H1 (cell line): ENCODE data around the gene HS3ST5. TPM values are rescaled to one million over a fixed set of nuclear protein-coding genes. Genes with fewer than 3 reads are reported as not detected.

Source experiments
- CTCF ChIA-PET: fragments of 300-600 bp; sonication (Branson Sonifier 250); formaldehyde crosslinking; loops from one replicate; lab custom pipeline; 2021; ENCODE audit not compliant: partially characterized antibody; lab: Charles Lee
- POLR2A ChIA-PET: fragments of 300-600 bp; sonication (Branson Sonifier 250); formaldehyde crosslinking; loops from one replicate; lab custom pipeline; 2021; ENCODE audit warnings: inconsistent platforms; ENCODE audit not compliant: partially characterized antibody; lab: Charles Lee
- DNase-seq, 2 experiments: peaks; one replicate each; pipeline versions ENCODE4 v3.0.0 to v3.0.0-alpha.2; 2010 to 2022; ENCODE audit warnings: low spot score in 2 of 2, low read depth in 1 of 2, mixed read lengths in 1 of 2
- FAIRE-seq: peaks from 2 replicates; lab custom pipeline; 2011; peaks lifted over from hg19 to GRCh38; lab: Jason Lieb, UNC
- H2AFZ ChIP-seq: 2 replicates; pipeline ENCODE4 v1.8.1; 2012; ENCODE audit warnings: low read length, inconsistent platforms
- H2AK5ac ChIP-seq: 2 replicates; pipeline ENCODE4 v1.6.1; 2013; ENCODE audit warnings: low read depth, low read length
- H2BK120ac ChIP-seq: replicated peaks from 2 replicates; pipeline ENCODE3; 2013; ENCODE audit warnings: low read depth, low read length, inconsistent platforms
- H2BK12ac ChIP-seq: 2 replicates; pipeline ENCODE4 v1.6.1; 2013; ENCODE audit warnings: low read depth, low read length
- H2BK15ac ChIP-seq: 2 replicates; pipeline ENCODE4 v1.6.1; 2013; ENCODE audit warnings: low read length
- H2BK20ac ChIP-seq: 2 replicates; pipeline ENCODE4 v1.6.1; 2013; ENCODE audit warnings: low read length
- H2BK5ac ChIP-seq: 2 replicates; pipeline ENCODE4 v1.6.1; 2013; ENCODE audit warnings: low read depth, low read length
- H3K14ac ChIP-seq: 2 replicates; pipeline ENCODE4 v1.6.1; 2013; ENCODE audit warnings: inconsistent platforms; ENCODE audit not compliant: insufficient read length
- H3K18ac ChIP-seq: 2 replicates; pipeline ENCODE4 v1.6.1; 2013; ENCODE audit warnings: low read length; ENCODE audit errors: extremely low read depth
- H3K23ac ChIP-seq: 2 replicates; pipeline ENCODE4 v1.6.1; 2013; ENCODE audit warnings: inconsistent platforms; ENCODE audit not compliant: insufficient read length
- H3K23me2 ChIP-seq: 2 replicates; pipeline ENCODE4 v1.6.1; 2013; ENCODE audit warnings: low read depth, low read length
- H3K27ac ChIP-seq: 2 replicates; pipeline ENCODE4 v1.6.1; 2011; ENCODE audit warnings: low read depth, low read length, inconsistent platforms
- H3K27me3 ChIP-seq, 4 experiments: replicated peaks in 1 of 4; 1 replicate in 1 of 4; 2 replicates in 3 of 4; pipeline versions ENCODE4 v1.6.1 to v1.8.1; 2011 to 2013; ENCODE audit warnings: low read length in 3 of 4, mild to moderate bottlenecking in 3 of 4, inconsistent platforms in 2 of 4, mixed read lengths in 2 of 4, moderate library complexity in 1 of 4; ENCODE audit not compliant: control insufficient read depth in 3 of 4, insufficient read depth in 3 of 4; ENCODE audit errors: extremely low read depth in 1 of 4
- H3K36me3 ChIP-seq, 4 experiments: 2 replicates each; pipeline versions ENCODE4 v1.6.1 to v1.8.1; 2011 to 2013; ENCODE audit warnings: mild to moderate bottlenecking in 4 of 4, low read length in 3 of 4, moderate library complexity in 2 of 4, control low read depth in 1 of 4, inconsistent platforms in 1 of 4; ENCODE audit not compliant: insufficient read depth in 4 of 4, control insufficient read depth in 2 of 4
- H3K4ac ChIP-seq: replicated peaks from 2 replicates; pipeline ENCODE3; 2013; ENCODE audit warnings: low read length, low read depth, mixed read lengths, inconsistent platforms; ENCODE audit not compliant: insufficient read length
- H3K4me1 ChIP-seq, 4 experiments: replicated peaks in 1 of 4; 1 replicate in 1 of 4; 2 replicates in 3 of 4; pipeline versions ENCODE4 v1.6.1 to v1.8.1; 2011 to 2013; ENCODE audit warnings: low read length in 3 of 4, inconsistent platforms in 2 of 4, mixed read lengths in 1 of 4; ENCODE audit not compliant: insufficient read depth in 4 of 4, control insufficient read depth in 3 of 4
- H3K4me2 ChIP-seq, 2 experiments: 2 replicates each; pipeline versions ENCODE4 v1.6.1 to v1.8.1; 2011 to 2013; ENCODE audit warnings: low read depth in 2 of 2, low read length in 2 of 2, control low read depth in 1 of 2, inconsistent platforms in 1 of 2, mild to moderate bottlenecking in 1 of 2; ENCODE audit not compliant: insufficient read depth in 1 of 2
- H3K4me3 ChIP-seq, 4 experiments: fragments of 200-600, 300-600 bp in 1 of 4; sonication (generic), shearing (Covaris generic), sonication (Bioruptor Twin) in 1 of 4; 2 replicates each; pipeline versions ENCODE4 v1.5.1 to v1.8.1; 2011 to 2016; ENCODE audit warnings: low read length in 4 of 4, low read depth in 3 of 4, control low read depth in 2 of 4, inconsistent platforms in 2 of 4, mild to moderate bottlenecking in 2 of 4, mixed read lengths in 1 of 4, moderate library complexity in 1 of 4; ENCODE audit not compliant: insufficient read depth in 2 of 4; ENCODE audit errors: extremely low read depth in 1 of 4
- H3K56ac ChIP-seq: replicated peaks from 2 replicates; pipeline ENCODE3; 2013; ENCODE audit warnings: low read depth, mild to moderate bottlenecking, mixed read lengths, low read length, inconsistent platforms; ENCODE audit not compliant: insufficient read length
- H3K79me1 ChIP-seq: 2 replicates; pipeline ENCODE4 v1.6.1; 2013; ENCODE audit warnings: low read depth, low read length, control low read depth
- H3K79me2 ChIP-seq, 2 experiments: 2 replicates each; pipeline versions ENCODE4 v1.6.1 to v1.8.1; 2012 to 2013; ENCODE audit warnings: low read length in 2 of 2, mild to moderate bottlenecking in 2 of 2, inconsistent platforms in 1 of 2; ENCODE audit not compliant: insufficient read depth in 2 of 2, control insufficient read depth in 1 of 2
- H3K9ac ChIP-seq, 4 experiments: replicated peaks in 1 of 4; 1 replicate in 1 of 4; 2 replicates in 3 of 4; pipeline versions ENCODE4 v1.6.1 to v1.8.1; 2011 to 2013; ENCODE audit warnings: low read depth in 3 of 4, low read length in 3 of 4, control low read depth in 2 of 4, mild to moderate bottlenecking in 2 of 4, moderate library complexity in 2 of 4, inconsistent platforms in 1 of 4; ENCODE audit errors: extremely low read depth in 1 of 4
- H3K9me3 ChIP-seq, 2 experiments: 2 replicates each; pipeline versions ENCODE4 v1.6.1 to v1.8.1; 2012 to 2013; ENCODE audit warnings: mild to moderate bottlenecking in 2 of 2, moderate library complexity in 2 of 2, control low read depth in 1 of 2, inconsistent platforms in 1 of 2, low read depth in 1 of 2, low read length in 1 of 2, mixed read lengths in 1 of 2; ENCODE audit not compliant: insufficient read depth in 2 of 2
- H4K20me1 ChIP-seq, 2 experiments: replicated peaks in 1 of 2; 2 replicates each; pipeline versions ENCODE3 to v1.8.1; 2011 to 2013; ENCODE audit warnings: inconsistent platforms in 2 of 2, low read length in 2 of 2, mild to moderate bottlenecking in 1 of 2; ENCODE audit not compliant: insufficient read depth in 2 of 2, control insufficient read depth in 1 of 2
- H4K5ac ChIP-seq: 2 replicates; pipeline ENCODE4 v1.6.1; 2013; ENCODE audit warnings: low read length, low read depth, mixed read lengths, inconsistent platforms; ENCODE audit not compliant: insufficient read length
- H4K8ac ChIP-seq: 2 replicates; pipeline ENCODE4 v1.8.0; 2013; ENCODE audit warnings: mild to moderate bottlenecking, moderate library complexity, low read length, inconsistent platforms; ENCODE audit not compliant: insufficient read depth; ENCODE audit errors: extremely low read depth
- H4K91ac ChIP-seq: replicated peaks from 2 replicates; pipeline ENCODE3; 2013; ENCODE audit warnings: low read length, mixed read lengths, inconsistent platforms; ENCODE audit not compliant: insufficient read length
- CBX8 ChIP-seq: fragments of 300-800, 300-1000 bp; sonication (generic); IDR thresholded peaks from 2 replicates; pipeline ENCODE4 v1.7.1; 2016; ENCODE audit warnings: low read depth, low read length, borderline replicate concordance
- KDM5A ChIP-seq: fragments of 200-600 bp; IDR thresholded peaks from 2 replicates; pipeline ENCODE4 v1.7.1; 2012; ENCODE audit warnings: mild to moderate bottlenecking, low read length, inconsistent platforms, mixed read lengths
- POLR2A ChIP-seq, 2 experiments: IDR thresholded peaks; 1 replicate in 1 of 2; 2 replicates in 1 of 2; pipeline ENCODE4 v1.6.1; 2011; ENCODE audit warnings: low read depth in 2 of 2, low read length in 2 of 2, mild to moderate bottlenecking in 2 of 2; ENCODE audit errors: control extremely low read depth in 1 of 2
- POU5F1 ChIP-seq: IDR thresholded peaks from 2 replicates; pipeline ENCODE4 v1.6.1; 2011; ENCODE audit warnings: low read depth, mild to moderate bottlenecking, low read length, moderate library complexity
- SP2 ChIP-seq: IDR thresholded peaks from 2 replicates; pipeline ENCODE4 v1.6.1; 2012; ENCODE audit warnings: mild to moderate bottlenecking, low read length, inconsistent platforms
- USF2 ChIP-seq: IDR thresholded peaks from 2 replicates; pipeline ENCODE4 v1.6.1; 2011; ENCODE audit warnings: low read length, improper control_type of control experiment
- WGBS, 2 experiments: shearing (Covaris generic) in 1 of 2; methylation state at CpG; one replicate each; pipeline versions ENCODE4 v1.1.6 to v1.1.7; 2013 to 2015; ENCODE audit warnings: low lambda C conversion rate in 2 of 2, mixed read lengths in 2 of 2, inconsistent platforms in 1 of 2, low coverage in 1 of 2, missing lambda C conversion rate in 1 of 2; ENCODE audit not compliant: insufficient replicate concordance in 2 of 2, insufficient coverage in 1 of 2, insufficient read length in 1 of 2; ENCODE audit errors: extremely low coverage in 1 of 2, missing lambda C conversion rate in 1 of 2; 5-methylcytosine and 5-hydroxymethylcytosine counted together
- polyA plus RNA-seq, 7 experiments: library from polyadenylated mRNA; depleted of rRNA in 3 of 7; stranded (reverse) in 5 of 7; unstranded in 2 of 7; fragments of >200 nt in 5 of 7; fragments of 200-250 nt in 2 of 7; gene quantifications; 1 replicate in 5 of 7; 2 replicates in 1 of 7; 4 replicates in 1 of 7; pipeline versions ENCODE4 v1.2.1 to v1.2.3, GENCODE V29; 2011 to 2013; ENCODE audit warnings: missing spikeins in 2 of 7, mixed read lengths in 2 of 7
- total RNA-seq: library from RNA; stranded (reverse); fragmentation: NEBNext Ultra II Directional; extraction: Animal tissue kit (Norgen Biotek cat#: 25700); gene quantifications from 2 replicates; pipeline ENCODE4 v1.2.1, GENCODE V29; 2021

The HS3ST5 gene
- total and polyA plus RNA-seq, 2 of the 8 experiments (the other 6 are each of a cell fraction or from before 2014, with no cell fraction given) = 1.2 to 9.9 TPM

GRCh38 chr6:114009192-114009591 lies 333.6 kb downstream of the HS3ST5 start:
- Histone ChIP-seq H3K9me3 (no peaks in the 10 kb centered on the region; a peak in 1 of 4 replicates), H3K14ac (no peak overlapping the region), H4K8ac (no peak overlapping the region), H3K36me3 (no peaks in the 10 kb centered on the region), H3K79me1 (no peaks in the 10 kb centered on the region), H4K5ac (no peak overlapping the region), H2BK120ac (no peak overlapping the region), H2BK12ac (no peak overlapping the region), H3K23me2 (no peaks in the 10 kb centered on the region; the same call in 1 of the 2 replicates), H3K9ac (no peak overlapping the region), H2AFZ (no peak overlapping the region), H2BK15ac (no peak overlapping the region), H4K91ac (no peak overlapping the region), H2BK20ac (no peak overlapping the region)
- CTCF ChIA-PET = no interaction called here
- 2% methylated on average over 2 of the region's 2 CpGs; no CpG with 5 or more reads in 1 of the 2 experiments for WGBS, 2 experiments
- TF ChIP-seq KDM5A (no peak), POLR2A (IDR thresholded peaks at IDR 0.05; ENCODE audit: control extremely low read depth in 1 of 2, low read depth in 2 of 2, low read length in 2 of 2) (no peak), SP2 (no peak), CBX8 (no peak), POU5F1 (peak; percentile 67; the same call in 1 of the 2 replicates), USF2 (no peak)
- TF ChIP-seq, all 59 proteins: peak for 1
- Histone ChIP-seq H2BK5ac (no peak overlapping the region), H3K56ac (no peak overlapping the region), H3K27me3 (no peaks in the 10 kb centered on the region), H3K18ac (no peak overlapping the region), H3K4me1 (peaks cover 6 to 20% (median 14%) of the 10 kb centered on the region in 4 experiments; a peak in 5 of 7 replicates), H3K4me2 (peak overlapping the region in 1 of 2 experiments; percentile 41; a peak in 1 of 4 replicates), H3K79me2 (no peaks in the 10 kb centered on the region), H3K4ac (no peak overlapping the region), H3K27ac (no peak overlapping the region), H3K4me3 (peak overlapping the region in 1 of 4 experiments; percentile 16; a peak in 1 of 8 replicates), H4K20me1 (no peaks in the 10 kb centered on the region), H2AK5ac (no peak overlapping the region), H3K23ac (no peak overlapping the region)
- peak; percentile 55 for FAIRE-seq
- POLR2A ChIA-PET = interaction anchor here (0.6 kb wide), 1 partner anchor 25 kb away, joined by 5 read pairs; no protein-coding TSS in a partner anchor
- DNase-seq = no peak
